ENCODE measurements around the gene USF2. TPM values are rescaled to one million over a fixed set of nuclear protein-coding genes. Genes with fewer than 3 reads are reported as not detected.

The USF2 gene
- total and polyA plus RNA-seq, 2 donors (not counting 1 experiment from before 2014, with no cell fraction given): 318 to 377 TPM

GRCh38 chr19:35303357-35303915, 34.7 kb downstream of the USF2 start:
- H3K4me2 ChIP-seq (replicated peaks; ENCODE audit: low read depth, low read length, poor library complexity, severe bottlenecking): no peak overlapping the region
- H3K27me3 ChIP-seq (replicated peaks in 1 of 4; ENCODE audit: control extremely low read depth in 1 of 4, control insufficient read depth in 3 of 4, insufficient read depth in 4 of 4, low read length in 3 of 4): no peaks in the 10 kb centered on the region
- H3K27ac Mint-ChIP-seq: no peak overlapping the region
- no peak overlapping the region for H2AFZ ChIP-seq (ENCODE audit: insufficient read depth, low read depth, low read length, poor library complexity, severe bottlenecking)
- intact Hi-C loops (cut with micrococcal nuclease): no loop called here
- TF ChIP-seq EZH2 (IDR thresholded peaks at IDR 0.05; ENCODE audit: borderline replicate concordance, insufficient read depth, low read depth, low read length, poor library complexity, severe bottlenecking) (no peak), CTCF (IDR thresholded peaks at IDR 0.05) (no peak)
- no peak overlapping the region for H3K9ac ChIP-seq (ENCODE audit: low read length)
- ATAC-seq (ENCODE audit: low read depth) (no peak), DNase-seq (no peak)
- H3K4me3 ChIP-seq (ENCODE audit: control extremely low read depth in 1 of 5, extremely low read depth in 1 of 5, insufficient read depth in 1 of 5, low read depth in 2 of 5, low read length in 4 of 5): no peak overlapping the region
- no peak overlapping the region for H3K4me3 Mint-ChIP-seq
- H3K4me1 Mint-ChIP-seq: peaks cover 30% of the 10 kb centered on the region
- H3K4me1 ChIP-seq (ENCODE audit: control insufficient read depth in 2 of 2, insufficient read depth in 2 of 2, low read length in 2 of 2): peaks cover 16 to 33% of the 10 kb centered on the region in 2 donors
- no peaks in the 10 kb centered on the region for H3K27me3 Mint-ChIP-seq
- WGBS (ENCODE audit: insufficient coverage): 100% methylated on average over 5 of the region's 6 CpGs
- ChIA-PET POLR2A (interaction anchor here (0.7 kb wide), 1 partner anchor 13 kb away, joined by 12 read pairs; no protein-coding TSS in a partner anchor), CTCF (no interaction called here)
- H3K9me3 ChIP-seq (ENCODE audit: control extremely low read depth in 1 of 3, control insufficient read depth in 2 of 3, insufficient read depth in 1 of 3, low read length in 2 of 3): no peaks in the 10 kb centered on the region
- no peaks in the 10 kb centered on the region for H3K9me3 Mint-ChIP-seq (ENCODE audit: insufficient read depth)
- no peaks in the 10 kb centered on the region for H4K20me1 ChIP-seq (ENCODE audit: control insufficient read depth, insufficient read depth, low read length, poor library complexity, severe bottlenecking)
- H3K36me3 ChIP-seq (replicated peaks in 1 of 2; ENCODE audit: control extremely low read depth in 1 of 2, control insufficient read depth in 1 of 2, extremely low read depth in 1 of 2, insufficient read depth in 2 of 2, low read length in 1 of 2): no peaks in the 10 kb centered on the region
- H3K79me2 ChIP-seq (ENCODE audit: control insufficient read depth, insufficient read depth, low read length): peaks cover 21% of the 10 kb centered on the region
- no peak overlapping the region for H3K27ac ChIP-seq (ENCODE audit: low read length in 2 of 2)

- H3K9ac ChIP-seq (ENCODE audit: low read length): no peak overlapping the region
- peaks cover 16 to 31% of the 10 kb centered on the region in 2 donors for H3K4me1 ChIP-seq (ENCODE audit: control insufficient read depth in 2 of 2, insufficient read depth in 2 of 2, low read length in 2 of 2)
- no peak overlapping the region for H3K4me3 ChIP-seq (ENCODE audit: control extremely low read depth in 1 of 5, extremely low read depth in 1 of 5, insufficient read depth in 1 of 5, low read depth in 2 of 5, low read length in 4 of 5)
- H3K4me3 Mint-ChIP-seq: no peak overlapping the region
- H3K79me2 ChIP-seq (ENCODE audit: control insufficient read depth, insufficient read depth, low read length): peaks cover 15% of the 10 kb centered on the region
- H3K27me3 Mint-ChIP-seq: no peaks in the 10 kb centered on the region
- intact Hi-C loops (cut with micrococcal nuclease): no loop called here
- H3K9me3 ChIP-seq (ENCODE audit: control extremely low read depth in 1 of 3, control insufficient read depth in 2 of 3, insufficient read depth in 1 of 3, low read length in 2 of 3): no peaks in the 10 kb centered on the region
- H3K27ac ChIP-seq (ENCODE audit: low read length in 2 of 2): no peak overlapping the region
- H4K20me1 ChIP-seq (ENCODE audit: control insufficient read depth, insufficient read depth, low read length, poor library complexity, severe bottlenecking): no peaks in the 10 kb centered on the region
- TF ChIP-seq EZH2 (IDR thresholded peaks at IDR 0.05; ENCODE audit: borderline replicate concordance, insufficient read depth, low read depth, low read length, poor library complexity, severe bottlenecking): no peak
- TF ChIP-seq CTCF (IDR thresholded peaks at IDR 0.05): no peak
- no peak overlapping the region for H3K4me2 ChIP-seq (replicated peaks; ENCODE audit: low read depth, low read length, poor library complexity, severe bottlenecking)
- CTCF ChIA-PET: interaction anchor here (1.0 kb wide), 1 partner anchor 14 kb away, joined by 3 read pairs; no protein-coding TSS in a partner anchor
- H3K4me1 Mint-ChIP-seq: peaks cover 33% of the 10 kb centered on the region
- H2AFZ ChIP-seq (ENCODE audit: insufficient read depth, low read depth, low read length, poor library complexity, severe bottlenecking): no peak overlapping the region
- no peak for ATAC-seq (ENCODE audit: low read depth)
- no peaks in the 10 kb centered on the region for H3K36me3 ChIP-seq (replicated peaks in 1 of 2; ENCODE audit: control extremely low read depth in 1 of 2, control insufficient read depth in 1 of 2, extremely low read depth in 1 of 2, insufficient read depth in 2 of 2, low read length in 1 of 2)
- 95% methylated on average over 10 of the region's 11 CpGs for WGBS (ENCODE audit: insufficient coverage)
- POLR2A ChIA-PET: no interaction called here
- H3K27ac Mint-ChIP-seq: no peak overlapping the region
- no peaks in the 10 kb centered on the region for H3K9me3 Mint-ChIP-seq (ENCODE audit: insufficient read depth)
- H3K27me3 ChIP-seq (replicated peaks in 1 of 4; ENCODE audit: control extremely low read depth in 1 of 4, control insufficient read depth in 3 of 4, insufficient read depth in 4 of 4, low read length in 3 of 4): no peaks in the 10 kb centered on the region
- DNase-seq: no peak
Measured at GRCh38 chr19:35304036-35304435, 35.3 kb downstream of the USF2 start.

Measured in B cell (primary cell).